GM19328 (cell line): ENCODE results near the gene PPIAL4G.
"Not testable (repeated sequence)": the region's sequence is repeated elsewhere in the genome, so short reads cannot be mapped to it uniquely, and the experiment has no call there.

Source experiments
- ATAC-seq: cut with Tn5 transposase; IDR thresholded peaks from one replicate; pipeline ENCODE4 v1.9.1; 2021; ENCODE audit warnings: mild to moderate bottlenecking, moderate library complexity; ENCODE audit not compliant: unreplicated experiment

Gene PPIAL4G

DNA sequence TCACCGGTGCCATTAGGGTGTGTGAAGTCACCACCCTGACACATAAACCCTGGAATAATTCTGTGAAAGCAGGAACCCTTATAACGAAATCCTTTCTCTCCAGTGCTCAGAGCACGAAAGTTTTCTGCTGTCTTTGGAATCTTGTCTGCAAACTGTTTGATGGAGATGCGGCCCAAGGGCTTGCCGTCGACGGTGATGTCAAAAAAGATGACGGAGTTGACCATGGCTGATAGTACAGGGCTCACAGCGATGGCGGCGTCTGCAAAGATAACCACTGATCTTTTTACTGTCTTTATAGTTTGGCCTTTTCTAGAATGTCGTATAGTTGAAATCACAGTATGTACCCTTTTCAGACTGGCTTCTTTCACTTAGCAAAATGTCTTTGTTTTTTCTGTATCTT is at the start of gene PPIAL4G:
TSS of gene PPIAL4G (minus strand) at position 274 of the 400 bp plus-strand sequence. CDS start at position 224, 50 bp downstream.
- ATAC-seq, result not testable (repeated sequence)

- not testable (repeated sequence) for ATAC-seq
Measured at GRCh38 chr1:148532158-148532557, 49.1 kb upstream of the PPIAL4G start.

DNA sequence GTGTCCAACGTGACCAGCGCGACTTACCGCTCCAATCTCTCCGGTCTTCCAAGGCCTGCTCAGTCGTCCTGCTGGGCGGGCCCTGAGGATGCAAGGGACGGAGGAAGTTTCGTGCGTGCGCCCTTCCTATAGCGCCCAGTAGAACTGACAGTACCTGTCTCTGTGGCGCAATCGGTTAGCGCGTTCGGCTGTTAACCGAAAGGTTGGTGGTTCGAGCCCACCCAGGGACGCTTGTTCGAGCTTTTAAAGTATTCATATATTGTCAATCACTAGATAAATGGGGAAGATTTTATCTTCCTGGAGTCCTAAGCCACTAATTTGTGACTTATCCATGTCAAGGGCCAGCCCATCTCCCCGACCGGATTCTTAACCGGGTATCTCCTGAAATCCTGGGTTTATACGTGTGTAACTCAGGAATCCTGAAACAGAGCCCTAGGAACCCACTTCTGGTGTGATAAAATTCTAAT is 46.0 kb upstream of the PPIAL4G start:
- ATAC-seq, result not testable (repeated sequence)

DNA sequence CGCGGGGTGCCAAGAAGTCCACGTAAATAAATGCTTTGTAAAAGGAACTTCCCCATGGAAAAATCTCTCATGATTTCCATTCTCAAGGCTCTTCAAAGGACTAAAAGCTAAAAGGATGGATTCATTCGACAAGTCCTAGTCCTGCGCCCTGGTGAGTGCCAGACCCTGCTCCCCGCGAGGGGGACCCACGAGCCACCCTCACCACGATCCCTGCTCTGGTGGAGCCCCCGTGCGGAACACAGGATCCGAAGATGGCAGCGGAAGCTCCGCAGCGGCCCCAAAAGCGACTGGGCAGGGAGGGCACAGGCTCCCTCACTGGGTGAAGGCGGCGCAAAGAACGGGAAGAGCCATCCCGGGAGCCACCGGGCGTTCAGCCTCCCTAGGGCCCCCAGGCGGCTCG is 45.5 kb upstream of the PPIAL4G start:
- ATAC-seq, result not testable (repeated sequence)

GRCh38 chr1:148526587-148526986 is 43.5 kb upstream of the PPIAL4G start:
- ATAC-seq, result not testable (repeated sequence)

- not testable (repeated sequence) for ATAC-seq
Measured at GRCh38 chr1:148523205-148524144, 40.4 kb upstream of the PPIAL4G start.

- peak; percentile 63 for ATAC-seq
Measured at GRCh38 chr1:148522561-148523204, 39.6 kb upstream of the PPIAL4G start.

GRCh38 chr1:148522072-148522471 is 39.0 kb upstream of the PPIAL4G start:
- ATAC-seq, result peak; percentile 47

GRCh38 chr1:148514310-148514709 is 31.2 kb upstream of the PPIAL4G start:
- ATAC-seq, result not testable (repeated sequence)

DNA sequence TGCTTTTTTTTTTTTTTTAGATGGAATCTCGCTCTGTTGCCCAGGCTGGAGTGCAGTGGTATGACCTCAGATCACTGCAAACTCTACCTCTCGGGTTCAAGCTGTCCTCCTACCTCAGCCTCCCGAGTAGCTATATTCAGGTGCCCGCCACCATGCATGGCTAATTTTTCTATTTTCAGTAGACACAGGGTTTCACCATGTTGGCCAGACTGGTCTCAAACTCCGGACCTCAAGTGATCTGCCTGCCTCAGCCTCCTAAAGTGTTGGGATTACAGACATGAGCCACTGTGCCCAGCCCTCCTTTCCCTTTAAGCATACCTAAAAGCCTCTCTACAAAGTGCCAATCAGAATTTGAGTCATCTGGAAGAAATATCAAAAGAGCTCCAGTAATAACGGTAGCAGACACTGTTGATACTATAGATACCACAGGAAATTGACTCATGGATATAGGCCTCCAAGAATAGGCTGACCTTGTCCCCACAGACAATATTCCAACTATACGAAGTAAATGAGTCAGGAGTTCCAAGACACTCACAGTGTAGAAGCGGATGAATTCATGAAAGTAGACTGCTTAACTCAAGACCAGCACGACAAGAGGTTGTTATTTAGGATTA is 29.6 kb upstream of the PPIAL4G start:
- ATAC-seq, result not testable (repeated sequence)

GRCh38 chr1:148493933-148494332 is 10.8 kb upstream of the PPIAL4G start:
- not testable (repeated sequence) for ATAC-seq

DNA sequence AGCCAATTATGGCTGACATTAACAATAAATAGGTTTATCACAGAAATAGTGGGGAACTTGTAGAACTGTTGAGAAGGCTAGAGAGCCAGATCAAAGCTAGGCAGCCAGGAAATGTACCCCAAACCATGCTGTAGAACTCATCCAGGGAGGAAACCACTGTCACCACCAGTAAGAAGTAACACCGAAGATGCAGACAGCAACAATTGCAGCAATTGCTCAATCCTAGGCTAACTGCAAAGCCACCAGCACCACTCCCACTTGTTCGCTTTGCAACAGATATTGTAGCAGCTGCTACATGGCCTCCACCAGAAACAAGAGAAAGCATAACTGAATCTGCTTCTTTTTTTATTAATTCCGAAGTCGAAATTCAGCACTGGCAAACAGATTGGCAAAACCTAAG is 2.0 kb downstream of the PPIAL4G start:
- not testable (repeated sequence) for ATAC-seq

DNA sequence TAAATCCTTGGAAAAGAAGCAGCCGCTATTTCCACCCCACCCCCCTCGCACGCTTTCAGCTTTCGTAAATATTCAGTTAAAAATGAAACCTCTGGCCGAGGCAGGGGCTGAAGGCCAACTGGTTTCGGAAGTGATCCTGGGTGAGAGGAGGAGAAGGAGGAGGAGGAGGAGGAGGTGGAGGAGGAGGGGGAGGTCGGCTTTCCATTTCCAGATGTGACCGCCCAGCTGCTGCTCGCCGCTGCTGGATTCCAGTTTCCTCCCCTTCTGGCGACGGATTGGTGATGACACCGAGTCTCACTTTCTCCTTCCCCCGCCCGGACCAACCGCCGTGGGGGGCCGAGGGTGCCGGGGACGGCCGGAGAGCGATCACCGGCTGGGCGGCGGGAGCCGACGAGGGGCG is 23.4 kb downstream of the PPIAL4G start:
- not testable (repeated sequence) for ATAC-seq

GRCh38 chr1:148458901-148459581 is 24.1 kb downstream of the PPIAL4G start:
- not testable (repeated sequence) for ATAC-seq

- not testable (repeated sequence) for ATAC-seq
Measured at GRCh38 chr1:148458398-148458797, 24.7 kb downstream of the PPIAL4G start.

DNA sequence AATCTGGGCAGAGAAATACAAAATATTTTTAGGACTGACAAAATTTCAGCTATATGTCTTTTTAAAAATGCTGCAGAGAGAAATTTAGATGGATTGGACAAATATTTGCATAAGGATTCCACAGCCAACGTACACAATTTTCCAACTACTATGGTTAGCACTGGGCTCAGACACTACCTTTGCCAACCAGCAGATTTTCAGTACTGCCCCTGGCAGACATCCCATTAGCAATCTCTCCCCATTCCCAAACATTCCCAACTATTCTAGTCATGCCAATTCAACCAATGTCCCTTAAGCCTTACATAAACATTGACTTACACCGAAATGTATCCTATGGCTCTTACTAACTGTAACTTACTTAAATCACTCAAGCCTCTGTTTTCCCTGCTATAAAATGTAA is 30.3 kb downstream of the PPIAL4G start:
- not testable (repeated sequence) for ATAC-seq

DNA sequence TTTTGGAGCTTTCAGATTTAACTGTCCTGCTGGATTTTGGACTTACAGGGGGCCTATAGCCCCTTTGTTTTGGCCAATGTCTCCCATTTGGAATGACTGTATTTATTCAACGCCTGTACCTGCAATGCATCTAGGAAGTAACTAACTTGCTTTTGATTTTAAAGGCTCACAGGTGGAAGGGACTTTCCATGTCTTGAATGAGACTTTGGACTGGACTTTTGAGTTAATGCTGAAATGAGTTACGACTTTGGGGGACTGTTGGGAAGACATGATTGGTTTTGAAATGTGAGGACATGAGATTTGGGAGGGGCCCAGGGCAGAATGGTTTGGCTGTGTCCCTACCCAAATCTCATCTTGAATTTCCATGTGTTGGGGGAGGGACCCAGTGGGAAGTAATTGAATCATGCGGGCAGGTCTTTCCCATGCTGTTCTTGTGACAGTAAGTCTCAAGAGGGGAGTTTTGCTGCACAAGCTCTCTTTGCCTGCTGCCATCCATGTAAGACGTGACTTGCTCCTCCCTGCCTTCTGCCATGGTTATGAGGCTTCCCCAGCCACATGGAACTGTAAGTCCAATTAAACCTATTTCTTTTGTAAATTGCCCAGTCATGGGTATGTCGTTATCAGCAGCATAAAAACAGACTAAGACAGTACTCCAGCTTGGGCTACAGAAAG is 43.3 kb downstream of the PPIAL4G start:
- not testable (repeated sequence) for ATAC-seq

DNA sequence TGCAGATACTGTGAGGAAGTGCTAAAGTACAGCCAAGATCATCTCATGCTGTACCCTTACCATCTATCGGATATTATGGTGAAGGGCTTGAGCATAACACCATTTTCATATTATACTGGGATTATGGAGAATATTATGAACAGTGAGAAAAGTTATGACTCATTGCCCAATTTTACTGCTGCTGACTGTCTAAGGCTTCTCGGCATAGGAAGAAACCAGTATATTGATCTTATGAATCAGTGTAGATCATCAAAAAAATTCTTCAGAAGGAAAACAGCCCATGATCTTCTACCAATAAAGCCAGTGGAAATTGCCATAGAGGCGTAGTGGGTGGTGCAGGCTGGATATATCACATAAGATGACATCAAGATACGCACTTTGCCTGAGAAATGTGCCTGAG is 47.7 kb downstream of the PPIAL4G start:
- ATAC-seq, result no peak

- ATAC-seq, result no peak
Measured at GRCh38 chr1:148434832-148435231, 48.3 kb downstream of the PPIAL4G start.

DNA sequence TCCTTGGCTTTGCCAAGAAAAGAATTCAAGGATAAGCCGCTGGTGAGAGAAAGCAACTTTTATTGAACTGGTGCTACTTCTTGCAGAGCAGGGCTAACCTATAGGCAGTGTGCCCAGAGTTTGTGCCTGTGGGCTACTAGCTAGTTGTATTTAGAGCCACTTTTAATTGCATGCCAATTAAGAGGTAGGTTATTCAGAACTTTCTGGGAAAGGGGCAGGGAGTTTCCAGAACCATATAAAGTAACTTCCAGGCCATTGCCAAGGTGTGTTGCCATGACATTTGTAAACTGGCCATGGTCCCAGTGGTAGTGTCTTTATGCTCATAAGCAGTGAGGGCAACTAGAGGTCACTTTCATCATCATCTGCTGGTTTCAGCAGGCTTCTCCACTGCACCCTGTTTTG is 50.2 kb downstream of the PPIAL4G start:
- ATAC-seq, result not testable (repeated sequence)
